GM18907 (cell line): ENCODE measurements around the gene NR6A1.
"Not testable (repeated sequence)": the region's sequence is repeated elsewhere in the genome, so short reads cannot be mapped to it uniquely, and the experiment has no call there.

Experiments used
- ATAC-seq: cut with Tn5 transposase; IDR thresholded peaks from one replicate; pipeline ENCODE4 v1.9.1; 2021; ENCODE audit warnings: mild to moderate bottlenecking, moderate library complexity; ENCODE audit not compliant: unreplicated experiment

The NR6A1 gene

DNA sequence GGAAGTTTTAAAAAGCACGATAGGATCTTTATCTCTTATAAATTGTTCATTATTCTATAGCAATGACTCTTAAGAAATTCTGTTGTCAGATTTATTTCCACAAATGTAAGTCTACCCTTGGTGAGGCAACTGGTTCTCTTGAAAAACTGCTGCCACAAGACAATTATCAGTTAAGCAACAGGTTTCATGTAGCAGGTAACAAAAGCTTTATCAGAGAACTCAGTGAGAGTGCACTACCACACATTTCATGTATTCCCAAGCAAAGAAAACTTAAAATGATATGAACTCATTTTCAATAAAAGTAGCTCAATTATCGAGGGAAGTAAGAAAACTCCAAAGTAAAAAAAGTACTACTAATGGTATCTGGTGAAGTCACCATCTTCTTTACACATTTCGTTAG, 9.4 kb downstream of the NR6A1 start:
- ATAC-seq = no peak

DNA sequence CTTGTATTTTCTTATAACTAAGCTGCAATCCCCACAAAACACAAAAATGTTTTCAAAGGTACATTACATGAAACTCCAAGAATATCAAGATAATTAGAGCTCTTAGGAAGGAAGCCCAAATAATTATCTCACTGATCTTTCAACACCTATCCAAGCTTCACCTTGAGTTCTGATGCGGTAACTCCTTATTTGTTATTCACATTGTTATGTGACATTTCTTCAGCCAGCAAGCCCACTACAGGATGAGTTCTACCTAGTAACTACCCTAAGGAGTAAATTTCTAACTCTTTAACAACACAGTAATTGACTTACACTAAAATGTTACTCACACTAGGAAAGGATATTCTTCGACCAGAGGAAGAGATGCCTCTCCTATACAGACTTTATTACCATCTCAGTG, 9.9 kb downstream of the NR6A1 start:
- no peak for ATAC-seq

DNA sequence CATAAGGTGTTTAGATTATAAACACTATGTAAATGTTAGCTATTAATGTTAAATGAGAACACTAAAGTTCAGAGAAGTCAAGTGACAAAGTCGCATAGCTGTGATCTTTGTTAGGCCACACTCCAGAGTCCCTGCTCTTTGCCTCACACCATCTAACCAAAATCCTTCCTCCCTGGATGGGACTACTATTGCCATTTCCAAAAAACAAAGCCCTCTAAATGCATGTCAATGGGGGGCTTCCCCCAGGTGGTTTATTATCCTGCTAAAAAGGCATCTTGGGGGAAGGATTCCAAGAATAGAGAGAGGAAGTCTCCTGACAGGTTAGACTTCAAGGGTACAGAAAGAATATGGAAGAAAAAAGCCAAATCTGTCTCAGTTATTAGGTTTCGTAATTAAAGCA, 10.4 kb downstream of the NR6A1 start:
- no peak for ATAC-seq

DNA sequence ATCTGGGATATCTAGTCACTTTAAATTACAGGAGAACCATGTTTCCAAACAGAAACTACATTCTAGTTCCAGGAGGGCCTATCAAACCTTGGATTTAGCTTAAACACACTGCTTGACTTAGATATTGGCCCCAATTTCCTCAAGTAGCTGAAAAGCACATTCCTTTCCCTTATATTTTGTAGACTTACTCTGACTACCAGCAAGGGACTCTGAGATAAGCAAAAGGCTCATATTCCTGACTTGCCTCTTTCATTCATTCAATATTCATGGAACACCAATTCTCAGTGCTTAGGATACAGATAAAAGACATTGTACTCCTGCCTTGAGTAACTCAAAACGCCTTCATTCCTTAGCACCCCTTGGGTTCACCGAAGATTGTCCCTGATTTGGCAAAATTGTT, 11.8 kb downstream of the NR6A1 start:
- ATAC-seq = no peak

DNA sequence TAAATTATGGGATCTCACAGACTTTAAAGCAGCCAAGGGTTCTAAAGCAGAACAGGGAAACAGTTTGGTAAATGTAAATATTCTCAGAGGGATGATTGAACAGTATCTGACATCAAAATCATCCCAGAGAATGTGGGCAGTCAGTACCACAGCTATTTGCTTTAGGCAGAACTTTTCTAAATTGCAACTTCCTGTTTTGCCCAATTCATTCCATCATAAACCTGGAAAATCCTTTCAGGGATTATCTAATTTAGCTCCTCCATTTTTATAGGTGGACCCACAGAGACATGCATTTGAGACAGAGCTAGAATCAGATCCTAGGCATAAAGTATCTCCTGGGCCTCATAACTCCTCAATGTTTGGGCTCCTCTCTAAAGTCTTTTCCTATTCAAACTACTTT, 12.4 kb downstream of the NR6A1 start:
- ATAC-seq = no peak

DNA sequence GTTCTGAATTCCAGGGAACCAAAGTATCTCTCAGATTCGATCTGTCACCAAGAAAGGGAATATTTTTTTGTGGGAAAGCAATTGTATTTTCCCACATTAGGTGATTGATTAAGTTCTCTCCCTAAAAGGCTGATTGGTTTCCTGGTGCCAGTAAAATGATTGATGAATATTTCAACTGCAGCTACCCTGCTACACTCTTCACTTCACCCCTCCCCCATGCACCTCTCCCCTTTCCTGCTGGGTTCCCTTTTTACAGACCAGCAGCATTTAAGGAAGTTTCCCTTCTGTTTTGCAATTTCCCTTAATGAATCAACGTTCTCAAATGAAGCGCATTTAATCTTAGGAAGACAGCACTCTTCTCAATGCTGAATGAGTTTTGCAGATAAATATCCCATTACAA, 13.1 kb downstream of the NR6A1 start:
- no peak for ATAC-seq

DNA sequence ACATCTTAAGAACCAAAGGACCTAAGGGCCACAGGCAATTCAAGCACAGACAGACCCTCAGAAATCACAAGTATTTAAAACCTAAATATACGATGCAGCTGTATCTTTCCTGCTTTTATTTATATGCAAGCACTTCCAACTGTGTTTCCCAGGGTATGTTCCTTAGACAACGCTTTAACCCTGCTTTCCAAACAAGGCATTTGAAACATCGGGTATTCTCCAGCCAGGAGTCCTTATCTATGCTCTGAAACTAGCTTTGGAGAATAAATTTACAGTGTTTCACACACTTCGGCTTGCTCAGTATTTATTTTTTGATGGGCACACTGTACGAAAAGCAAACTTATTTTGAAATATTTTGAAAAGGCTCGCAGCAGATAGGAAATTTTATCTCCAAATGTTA, 13.5 kb downstream of the NR6A1 start:
- ATAC-seq = no peak

- no peak for ATAC-seq
Measured at GRCh38 chr9:124756011-124756410, 15.1 kb downstream of the NR6A1 start.

DNA sequence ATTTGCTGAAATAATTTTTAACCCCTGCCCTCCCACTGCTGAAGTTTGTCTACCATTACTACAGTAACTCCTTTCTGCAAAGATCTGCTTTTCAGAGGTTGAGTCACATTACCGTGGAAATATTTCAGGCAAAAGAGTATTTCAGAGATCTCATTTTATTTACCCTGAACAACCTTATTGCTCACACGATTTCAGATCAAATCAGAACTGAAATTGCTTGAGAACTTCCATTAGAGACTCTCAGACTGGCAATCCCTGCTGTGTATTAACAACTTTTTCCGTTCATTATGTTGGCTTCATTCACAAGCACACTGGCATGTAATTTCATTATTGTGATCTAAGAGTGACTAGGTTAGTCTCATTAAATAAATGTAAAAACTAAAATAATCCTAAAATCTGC, 16.1 kb downstream of the NR6A1 start:
- ATAC-seq = no peak

DNA sequence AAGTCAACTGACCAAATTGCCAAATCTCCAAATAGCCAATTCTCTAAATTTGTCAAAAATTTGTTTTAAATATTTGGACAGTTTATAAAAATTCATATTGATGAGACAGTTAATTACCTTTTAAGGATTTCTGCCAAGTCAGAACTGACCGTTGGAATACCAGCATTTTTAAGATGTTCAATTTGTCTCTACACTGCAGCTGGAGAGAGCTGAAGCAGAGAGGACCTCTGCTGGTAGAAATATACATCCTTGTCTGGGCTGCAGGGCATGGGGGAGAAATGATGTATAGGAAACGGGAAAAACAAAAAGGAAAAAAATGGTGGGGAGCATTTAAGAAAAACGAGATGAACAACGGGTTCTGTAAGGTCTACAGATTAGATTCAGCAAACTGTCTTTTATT, 16.8 kb downstream of the NR6A1 start:
- no peak for ATAC-seq

GRCh38 chr9:124752967-124753366, 18.1 kb downstream of the NR6A1 start:
- ATAC-seq = no peak

GRCh38 chr9:124749781-124750180, 21.3 kb downstream of the NR6A1 start:
- ATAC-seq = no peak

DNA sequence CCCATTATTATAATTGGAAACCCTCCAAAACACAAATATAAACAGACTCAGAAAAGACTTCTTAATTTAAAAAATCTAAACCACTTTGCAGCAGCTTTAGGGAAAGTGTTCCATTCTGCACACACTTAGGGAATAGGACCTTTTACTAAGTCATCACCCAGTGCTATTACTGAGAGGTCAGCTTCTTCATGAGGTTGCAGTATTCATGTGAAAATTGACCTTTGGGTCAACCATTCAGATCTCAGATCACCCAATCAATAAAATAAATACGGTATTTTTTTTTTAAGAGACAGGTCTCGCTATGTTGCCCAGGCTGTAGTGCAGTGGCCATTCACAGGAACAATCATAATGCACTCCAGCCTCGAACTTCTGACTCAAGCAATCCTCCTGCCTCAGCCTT, 21.8 kb downstream of the NR6A1 start:
- ATAC-seq = no peak

DNA sequence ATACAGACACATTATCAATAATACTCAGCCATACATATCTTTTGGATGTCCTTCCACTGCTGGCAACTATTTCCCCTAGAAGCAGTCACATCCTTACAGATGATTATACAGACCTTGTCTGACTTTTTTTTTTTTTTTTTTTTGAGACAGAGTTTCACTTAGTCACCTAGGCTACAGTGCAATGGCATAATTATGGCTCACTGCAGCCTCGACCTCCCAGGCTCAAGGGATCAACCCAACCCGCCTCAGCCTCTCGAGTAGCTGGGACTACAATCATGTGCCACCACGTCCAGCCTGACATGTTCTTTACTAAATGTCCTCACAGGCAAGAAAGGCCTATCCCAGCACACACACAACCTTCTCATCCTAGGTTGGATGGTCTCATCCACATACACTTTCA, 24.0 kb downstream of the NR6A1 start:
- no peak for ATAC-seq

- no peak for ATAC-seq
Measured at GRCh38 chr9:124743686-124744348, 27.3 kb downstream of the NR6A1 start.

DNA sequence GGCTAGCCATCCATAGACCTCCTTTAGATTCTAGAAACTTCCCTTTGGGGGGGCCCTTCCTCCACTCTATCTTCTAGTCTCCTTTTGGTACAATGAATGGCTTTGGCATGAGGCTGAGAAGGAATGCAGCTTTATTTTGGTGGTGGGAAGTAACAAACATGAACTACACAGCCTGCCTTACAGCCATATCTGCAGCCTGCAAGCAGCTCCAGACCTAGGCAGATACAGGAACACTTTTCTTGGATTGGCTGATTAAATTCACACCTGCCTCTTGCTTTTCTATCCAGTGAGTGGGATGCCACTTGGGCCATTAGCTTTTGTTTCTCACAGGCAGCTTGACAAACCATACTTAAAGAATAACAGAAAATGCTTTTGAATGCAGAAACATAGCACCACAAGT, 28.2 kb downstream of the NR6A1 start:
- ATAC-seq = no peak

DNA sequence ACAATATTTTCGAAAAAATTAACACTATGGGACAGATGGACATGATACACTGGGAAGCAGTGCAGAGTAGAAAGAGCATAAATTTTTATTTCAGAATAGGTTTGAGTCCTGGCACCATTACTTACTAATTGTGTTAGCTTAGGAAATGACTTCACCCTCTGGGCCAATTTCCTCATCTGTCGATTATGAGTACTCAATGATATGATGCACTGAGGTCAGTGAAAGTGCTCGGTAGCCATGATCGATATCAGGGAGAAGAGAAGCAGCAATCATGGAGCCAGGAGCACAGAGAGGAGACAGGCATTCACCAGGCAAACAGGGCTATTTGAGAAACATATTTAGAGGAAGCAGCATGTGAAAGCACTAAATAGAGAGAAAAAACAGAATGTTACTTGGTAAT, 29.4 kb downstream of the NR6A1 start:
- ATAC-seq = no peak

- no peak for ATAC-seq
Measured at GRCh38 chr9:124741149-124741548, 30.0 kb downstream of the NR6A1 start.

DNA sequence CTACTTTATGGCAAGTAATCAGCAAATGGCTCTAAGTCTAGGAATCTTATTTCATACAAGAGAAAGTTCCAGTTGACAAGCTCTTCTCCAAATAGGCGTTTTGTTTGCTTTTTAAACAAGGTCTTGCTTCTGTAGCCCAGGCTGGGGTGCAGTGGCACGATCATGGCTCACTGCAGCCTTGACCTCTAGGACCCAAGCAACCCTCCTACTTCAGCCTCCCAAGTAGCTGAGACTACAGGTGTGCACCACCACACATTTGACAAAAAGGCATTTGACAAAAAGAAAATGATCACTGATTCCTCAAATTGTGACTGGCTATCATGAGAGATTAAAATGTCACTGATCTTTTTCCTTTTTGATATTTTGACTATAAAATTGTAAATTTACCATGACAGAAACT, 31.8 kb downstream of the NR6A1 start:
- no peak for ATAC-seq

DNA sequence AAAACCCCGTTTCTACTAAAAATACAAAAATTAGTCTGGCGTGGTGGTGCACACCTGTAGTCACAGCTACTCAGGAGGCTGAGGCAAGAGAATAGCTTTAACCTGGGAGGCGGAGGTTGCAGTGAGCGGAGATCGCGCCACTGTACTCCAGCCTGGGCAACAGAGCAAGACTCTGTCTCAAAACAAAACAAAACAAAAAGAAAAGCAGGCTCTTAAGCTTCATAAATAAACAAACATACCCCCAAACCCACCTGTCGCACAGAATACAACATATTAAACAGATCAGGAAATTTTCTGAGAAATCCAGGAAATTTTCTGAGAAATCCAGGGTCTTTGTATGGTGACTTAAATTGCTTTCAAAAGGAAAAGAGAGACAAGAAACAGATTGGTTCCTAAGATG, 33.0 kb downstream of the NR6A1 start:
- not testable (repeated sequence) for ATAC-seq

DNA sequence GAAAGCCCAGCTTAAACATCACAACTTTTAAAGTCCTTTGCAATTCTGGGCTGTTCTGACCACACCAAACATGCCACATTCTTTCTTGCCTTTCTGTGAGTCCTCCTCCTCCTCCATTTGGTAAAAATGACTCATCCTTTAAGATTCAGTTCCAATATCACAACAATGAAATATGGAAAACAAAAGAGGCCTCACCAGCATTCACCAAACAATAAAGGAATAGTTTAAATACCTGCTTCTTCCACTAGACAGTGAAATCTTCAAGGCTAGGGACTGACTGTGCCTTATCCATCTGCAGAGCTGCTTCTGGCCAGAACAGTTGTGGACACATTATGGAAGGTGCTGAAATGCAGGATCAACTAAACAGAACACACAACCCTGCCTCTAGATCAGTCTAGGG, 36.0 kb downstream of the NR6A1 start:
- ATAC-seq = no peak

- ATAC-seq = not testable (repeated sequence)
Measured at GRCh38 chr9:124734741-124735083, 36.4 kb downstream of the NR6A1 start.

DNA sequence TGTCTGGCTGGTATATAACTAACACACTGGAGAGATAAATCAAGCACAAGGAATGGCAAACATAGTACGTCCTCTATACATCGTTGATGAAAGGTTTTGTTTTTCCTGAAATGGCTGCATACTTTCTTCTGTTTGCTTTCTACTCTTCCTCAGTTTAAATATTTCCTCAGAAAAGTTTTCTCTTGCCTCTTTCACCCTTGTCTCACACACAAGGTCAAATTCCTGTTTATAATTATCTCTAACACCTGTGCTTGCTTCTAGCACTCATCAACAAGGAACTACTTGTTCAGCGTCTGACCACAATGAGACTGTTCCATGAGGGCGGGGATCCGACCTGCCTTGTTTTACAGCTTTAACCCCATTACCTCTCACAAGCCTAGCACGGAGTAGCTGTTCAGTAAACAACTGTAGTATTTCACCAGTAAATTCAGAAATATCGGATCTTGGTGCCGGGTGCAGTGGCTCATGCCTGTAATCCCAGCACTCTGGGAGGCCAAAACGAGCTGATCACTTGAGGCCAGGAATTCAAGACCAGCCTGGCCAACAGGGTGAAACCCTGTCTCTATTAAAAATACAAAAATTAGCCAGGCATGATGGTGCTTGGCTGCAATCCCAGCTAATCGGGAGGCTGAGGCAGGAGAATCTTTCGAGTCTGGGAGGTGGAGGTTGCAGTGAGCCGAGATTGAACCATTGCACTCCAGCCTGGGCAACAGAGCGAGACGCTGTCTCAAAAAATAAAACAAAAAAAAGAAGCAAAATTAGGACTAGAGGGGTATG, 37.0 kb downstream of the NR6A1 start:
- ATAC-seq = no peak
